ENCODE results near the gene CNBD2. TPM values are rescaled to one million over a fixed set of nuclear protein-coding genes. Genes with fewer than 3 reads are reported as not detected.

Gene CNBD2
- total RNA-seq, 1 experiment from 2014 or later, result 3.1 TPM

DNA sequence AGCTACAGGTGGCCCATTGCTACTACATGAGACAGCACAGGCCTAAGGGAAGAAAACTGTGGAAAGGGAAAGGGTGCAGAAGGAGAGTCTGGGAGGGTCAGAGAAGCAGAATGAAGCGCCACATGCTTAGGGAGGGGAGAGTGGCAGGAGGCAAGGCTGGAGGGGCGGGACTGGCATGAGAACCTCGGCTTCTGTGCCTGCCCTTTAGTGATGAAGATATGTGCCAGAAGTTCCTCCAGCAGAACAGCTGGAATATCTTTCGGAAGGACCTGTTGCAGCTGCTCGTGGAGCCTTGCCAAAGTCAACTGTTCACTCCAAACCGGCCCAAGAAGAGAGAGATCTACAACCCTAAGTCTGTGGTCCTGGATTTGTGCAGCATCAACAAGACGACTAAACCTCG lies 61.8 kb downstream of the CNBD2 start:
- Histone ChIP-seq H3K27ac (ENCODE audit: low read depth, low read length, poor library complexity, severe bottlenecking) (no peak overlapping the region), H3K9me3 (ENCODE audit: low read depth, low read length, poor library complexity, severe bottlenecking) (no peaks in the 10 kb centered on the region), H3K27me3 (replicated peaks; ENCODE audit: insufficient read depth, low read depth, low read length, poor library complexity) (no peaks in the 10 kb centered on the region), H3K36me3 (ENCODE audit: insufficient read depth, low read length, poor library complexity, severe bottlenecking) (no peaks in the 10 kb centered on the region), H3K4me1 (ENCODE audit: insufficient read depth, low read length, poor library complexity, severe bottlenecking) (no peaks in the 10 kb centered on the region), H3K4me3 (ENCODE audit: low read depth, low read length, poor library complexity, severe bottlenecking) (no peak overlapping the region)
- ChIA-PET POLR2A (ENCODE audit: low non-redundant PET) (no interaction called here), CTCF (interaction anchor here (0.6 kb wide), 1 partner anchor 108 kb away, joined by 4 read pairs; no protein-coding TSS in a partner anchor)
- intact Hi-C loops (cut with micrococcal nuclease; ENCODE audit: unreplicated experiment), result no loop called here
- TF ChIP-seq CTCF (conservative IDR thresholded peaks at IDR 0.05; ENCODE audit: low read depth, low read length) (no peak), EZH2 (IDR thresholded peaks at IDR 0.05; ENCODE audit: borderline replicate concordance, low read depth, low read length, poor library complexity, severe bottlenecking) (no peak)
- no TSS peak for BruUV-seq (replicated peaks)
- no peak for DNase-seq (ENCODE audit: low spot score)

DNA sequence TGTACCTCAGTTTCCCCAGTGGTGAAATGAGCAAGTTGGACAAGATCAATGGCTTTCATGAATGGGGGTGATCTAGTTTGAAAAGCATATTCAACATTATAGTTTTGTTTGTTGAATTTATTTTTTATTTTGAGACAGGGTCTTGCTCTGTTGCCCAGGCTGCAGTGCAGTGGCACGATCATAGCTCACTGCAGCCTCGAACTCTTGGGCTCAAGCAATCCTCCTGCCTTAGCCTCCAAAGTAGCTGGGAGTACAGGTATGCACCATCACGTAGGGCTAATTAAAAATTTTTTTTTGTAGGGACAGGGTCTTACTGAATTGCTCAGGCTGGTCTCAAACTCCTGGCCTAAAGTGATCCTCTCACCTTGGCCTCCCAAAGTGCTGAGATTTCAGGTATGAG lies 63.4 kb downstream of the CNBD2 start:
- H3K36me3 ChIP-seq (ENCODE audit: insufficient read depth, low read length, poor library complexity, severe bottlenecking), result no peaks in the 10 kb centered on the region
- H3K4me1 ChIP-seq (ENCODE audit: insufficient read depth, low read length, poor library complexity, severe bottlenecking), result no peaks in the 10 kb centered on the region
- H3K4me3 ChIP-seq (ENCODE audit: low read depth, low read length, poor library complexity, severe bottlenecking), result no peak overlapping the region
- no peaks in the 10 kb centered on the region for H3K27me3 ChIP-seq (replicated peaks; ENCODE audit: insufficient read depth, low read depth, low read length, poor library complexity)
- BruUV-seq (replicated peaks), result no TSS peak
- intact Hi-C loops (cut with micrococcal nuclease; ENCODE audit: unreplicated experiment), result no loop called here
- no peak for DNase-seq (ENCODE audit: low spot score)
- no peak overlapping the region for H3K27ac ChIP-seq (ENCODE audit: low read depth, low read length, poor library complexity, severe bottlenecking)
- POLR2A ChIA-PET (ENCODE audit: low non-redundant PET), result no interaction called here
- no peak for TF ChIP-seq CTCF (conservative IDR thresholded peaks at IDR 0.05; ENCODE audit: low read depth, low read length)
- no peak for TF ChIP-seq EZH2 (IDR thresholded peaks at IDR 0.05; ENCODE audit: borderline replicate concordance, low read depth, low read length, poor library complexity, severe bottlenecking)
- H3K9me3 ChIP-seq (ENCODE audit: low read depth, low read length, poor library complexity, severe bottlenecking), result no peaks in the 10 kb centered on the region
- CTCF ChIA-PET, result no interaction called here

GRCh38 chr20:36034875-36035274 lies 66.5 kb downstream of the CNBD2 start:
- POLR2A ChIA-PET (ENCODE audit: low non-redundant PET), result no interaction called here
- no peaks in the 10 kb centered on the region for H3K9me3 ChIP-seq (ENCODE audit: low read depth, low read length, poor library complexity, severe bottlenecking)
- no peak for TF ChIP-seq CTCF (conservative IDR thresholded peaks at IDR 0.05; ENCODE audit: low read depth, low read length)
- TF ChIP-seq EZH2 (IDR thresholded peaks at IDR 0.05; ENCODE audit: borderline replicate concordance, low read depth, low read length, poor library complexity, severe bottlenecking), result no peak
- no TSS peak for BruUV-seq (replicated peaks)
- intact Hi-C loops (cut with micrococcal nuclease; ENCODE audit: unreplicated experiment), result no loop called here
- no peak overlapping the region for H3K4me3 ChIP-seq (ENCODE audit: low read depth, low read length, poor library complexity, severe bottlenecking)
- CTCF ChIA-PET, result no interaction called here
- no peaks in the 10 kb centered on the region for H3K27me3 ChIP-seq (replicated peaks; ENCODE audit: insufficient read depth, low read depth, low read length, poor library complexity)
- DNase-seq (ENCODE audit: low spot score), result no peak
- H3K36me3 ChIP-seq (ENCODE audit: insufficient read depth, low read length, poor library complexity, severe bottlenecking), result no peaks in the 10 kb centered on the region
- H3K4me1 ChIP-seq (ENCODE audit: insufficient read depth, low read length, poor library complexity, severe bottlenecking), result no peaks in the 10 kb centered on the region
- H3K27ac ChIP-seq (ENCODE audit: low read depth, low read length, poor library complexity, severe bottlenecking), result no peak overlapping the region

Measured in A673 (cell line).